LNCAP (cell line): ENCODE results near the gene PARP11.

Source experiments
- TF ChIP-seq, protein P1 (sequence below): fragments of 450-650 bp; IDR thresholded peaks from 2 replicates; pipeline ENCODE4 v1.5.1; 2017; ENCODE audit warnings: mild to moderate bottlenecking

The PARP11 gene

DNA sequence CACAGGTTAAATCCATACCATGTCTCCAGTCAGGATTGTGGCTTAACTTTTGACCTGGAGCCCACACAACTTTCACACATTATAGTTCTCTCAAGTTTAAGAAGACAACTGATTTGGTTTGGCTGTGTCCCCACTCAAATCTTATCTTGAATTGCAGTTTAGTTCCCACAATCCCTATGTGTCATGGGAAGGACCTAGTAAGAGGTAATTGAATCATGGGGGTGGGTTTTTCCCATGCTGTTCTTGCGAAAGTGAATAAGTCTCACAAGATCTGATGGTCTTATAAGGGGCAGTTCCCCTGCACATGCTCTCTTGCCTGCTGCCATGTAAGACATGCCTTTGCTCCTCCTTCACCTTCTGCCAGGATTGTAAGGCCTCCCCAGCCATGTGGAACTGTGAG lies 38.2 kb upstream of the PARP11 start:
- TF ChIP-seq, protein P1, sequence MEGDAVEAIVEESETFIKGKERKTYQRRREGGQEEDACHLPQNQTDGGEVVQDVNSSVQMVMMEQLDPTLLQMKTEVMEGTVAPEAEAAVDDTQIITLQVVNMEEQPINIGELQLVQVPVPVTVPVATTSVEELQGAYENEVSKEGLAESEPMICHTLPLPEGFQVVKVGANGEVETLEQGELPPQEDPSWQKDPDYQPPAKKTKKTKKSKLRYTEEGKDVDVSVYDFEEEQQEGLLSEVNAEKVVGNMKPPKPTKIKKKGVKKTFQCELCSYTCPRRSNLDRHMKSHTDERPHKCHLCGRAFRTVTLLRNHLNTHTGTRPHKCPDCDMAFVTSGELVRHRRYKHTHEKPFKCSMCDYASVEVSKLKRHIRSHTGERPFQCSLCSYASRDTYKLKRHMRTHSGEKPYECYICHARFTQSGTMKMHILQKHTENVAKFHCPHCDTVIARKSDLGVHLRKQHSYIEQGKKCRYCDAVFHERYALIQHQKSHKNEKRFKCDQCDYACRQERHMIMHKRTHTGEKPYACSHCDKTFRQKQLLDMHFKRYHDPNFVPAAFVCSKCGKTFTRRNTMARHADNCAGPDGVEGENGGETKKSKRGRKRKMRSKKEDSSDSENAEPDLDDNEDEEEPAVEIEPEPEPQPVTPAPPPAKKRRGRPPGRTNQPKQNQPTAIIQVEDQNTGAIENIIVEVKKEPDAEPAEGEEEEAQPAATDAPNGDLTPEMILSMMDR, result no peak

DNA sequence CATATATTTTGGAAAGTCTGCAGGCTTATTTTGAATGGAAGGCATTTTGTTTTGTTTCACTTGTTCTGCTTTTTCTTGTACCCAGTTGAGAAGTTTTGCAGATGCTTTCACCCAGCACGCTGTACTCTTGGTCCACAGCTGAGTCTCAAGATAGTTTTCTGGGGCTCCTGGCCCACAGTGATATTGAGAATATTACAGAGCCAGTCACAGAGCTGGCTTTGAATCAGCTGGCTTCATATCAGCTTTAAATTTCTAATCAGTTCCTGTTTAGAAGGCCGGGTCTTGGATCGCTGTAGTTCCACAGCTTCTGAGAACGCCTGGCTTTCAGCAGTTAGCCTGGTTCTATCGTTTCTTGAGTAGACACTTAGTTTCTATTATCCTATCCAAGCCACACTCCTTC lies 32.5 kb upstream of the PARP11 start:
- TF ChIP-seq, protein P1, result no peak

DNA sequence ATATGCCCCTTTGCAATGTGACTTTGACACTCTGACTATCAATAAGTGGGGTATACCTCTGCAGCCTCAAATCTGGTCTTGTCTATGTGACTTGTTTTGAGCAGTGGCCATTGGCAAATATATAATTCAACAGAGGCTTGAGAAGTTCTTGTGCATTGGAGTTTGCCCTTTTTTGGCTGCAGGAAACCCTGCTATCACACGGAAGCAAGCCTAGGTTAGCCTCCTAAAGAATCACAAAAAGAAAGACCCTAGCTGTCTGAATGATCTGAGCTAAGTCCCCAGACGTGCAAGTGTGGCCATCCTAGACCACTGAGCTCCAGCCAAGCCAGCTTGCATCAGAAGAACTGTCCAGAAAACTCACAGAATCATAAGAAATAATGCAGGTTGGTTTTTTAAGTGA lies 31.8 kb upstream of the PARP11 start:
- TF ChIP-seq, protein P1, result no peak

DNA sequence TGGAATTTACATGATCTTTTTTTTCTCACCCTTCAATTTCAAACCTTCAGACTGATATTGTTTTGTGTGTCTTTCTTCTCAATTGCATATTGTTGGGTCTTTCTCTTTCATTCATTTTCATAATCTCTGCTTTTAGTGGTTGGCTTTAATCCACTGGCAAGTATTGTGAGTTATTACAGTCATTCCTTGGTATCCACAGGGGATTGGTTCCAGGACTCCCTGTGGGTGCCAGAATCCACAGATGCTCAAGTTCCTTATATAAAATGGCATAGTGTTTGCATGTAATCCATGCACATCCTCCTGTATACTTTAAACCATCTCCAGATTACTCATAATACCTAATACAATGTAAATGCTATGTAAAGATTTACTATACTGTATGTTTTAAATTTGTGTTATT lies 29.7 kb upstream of the PARP11 start:
- TF ChIP-seq, protein P1, result no peak

DNA sequence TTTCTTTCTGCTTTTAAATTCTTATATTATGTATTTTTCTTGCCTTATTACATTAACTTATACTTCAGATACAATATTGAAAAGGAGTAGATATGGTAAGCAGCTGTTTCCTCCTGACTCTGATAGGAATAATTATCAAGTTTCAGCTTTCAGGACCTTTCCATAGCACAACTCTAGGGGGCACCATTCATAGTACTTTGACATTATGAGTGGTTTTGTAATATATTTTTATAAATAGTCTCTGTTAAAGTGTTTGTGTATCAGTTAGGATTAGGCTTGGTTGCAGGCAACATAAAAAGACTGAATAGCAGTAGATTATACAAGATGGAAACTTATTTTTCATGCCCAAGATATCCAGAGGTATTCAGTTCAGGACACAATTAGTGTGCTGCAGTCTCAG lies 27.9 kb upstream of the PARP11 start:
- TF ChIP-seq, protein P1, result no peak; the same call in 1 of the 2 replicates

DNA sequence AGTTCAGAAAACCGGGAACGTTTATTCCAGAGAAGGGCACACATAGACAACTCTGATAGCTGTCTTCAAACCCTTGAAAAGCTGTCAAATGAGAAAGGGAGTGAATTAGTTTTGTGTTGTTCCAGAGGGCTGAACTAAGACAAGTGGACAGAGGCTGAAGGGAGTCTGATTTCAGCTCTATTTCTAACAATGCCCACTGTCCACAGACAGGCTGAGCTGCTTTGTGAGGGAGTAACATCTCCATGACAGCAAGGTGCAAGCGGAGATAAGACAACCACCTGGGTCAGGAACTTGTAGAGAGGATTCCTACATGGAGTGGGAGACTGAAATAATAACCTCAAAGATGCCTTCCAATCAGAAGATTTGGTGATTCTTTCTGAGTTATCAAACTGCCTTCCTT lies 25.6 kb upstream of the PARP11 start:
- TF ChIP-seq, protein P1, result no peak

DNA sequence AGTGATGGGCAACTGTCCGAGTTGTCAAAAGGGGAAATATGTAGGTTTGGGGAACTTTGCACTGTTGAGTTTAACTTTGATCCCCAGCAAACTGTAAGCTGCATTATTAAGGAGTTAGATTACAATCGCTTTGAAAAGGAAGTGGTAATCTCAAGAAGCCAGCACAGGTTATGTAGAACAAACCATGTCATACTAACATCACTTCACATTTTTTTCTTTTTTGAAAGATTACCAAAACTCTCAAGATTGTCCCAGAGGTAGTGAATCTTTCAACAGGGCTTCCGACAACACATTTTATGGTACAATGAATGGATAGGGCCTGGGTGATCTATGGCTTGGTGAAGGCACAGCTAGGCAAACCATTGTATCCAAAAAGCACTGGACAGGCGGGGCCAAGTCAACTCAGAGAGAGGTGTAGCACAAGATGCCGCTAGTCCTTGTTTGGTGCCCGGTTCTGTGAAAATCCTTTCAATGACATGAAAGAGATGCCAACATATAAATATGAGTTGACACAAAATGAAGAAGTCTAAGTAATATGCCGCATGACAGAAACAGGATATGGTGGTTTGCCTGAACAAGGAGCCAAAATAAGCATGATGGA lies 24.3 kb upstream of the PARP11 start:
- TF ChIP-seq, protein P1, result no peak

DNA sequence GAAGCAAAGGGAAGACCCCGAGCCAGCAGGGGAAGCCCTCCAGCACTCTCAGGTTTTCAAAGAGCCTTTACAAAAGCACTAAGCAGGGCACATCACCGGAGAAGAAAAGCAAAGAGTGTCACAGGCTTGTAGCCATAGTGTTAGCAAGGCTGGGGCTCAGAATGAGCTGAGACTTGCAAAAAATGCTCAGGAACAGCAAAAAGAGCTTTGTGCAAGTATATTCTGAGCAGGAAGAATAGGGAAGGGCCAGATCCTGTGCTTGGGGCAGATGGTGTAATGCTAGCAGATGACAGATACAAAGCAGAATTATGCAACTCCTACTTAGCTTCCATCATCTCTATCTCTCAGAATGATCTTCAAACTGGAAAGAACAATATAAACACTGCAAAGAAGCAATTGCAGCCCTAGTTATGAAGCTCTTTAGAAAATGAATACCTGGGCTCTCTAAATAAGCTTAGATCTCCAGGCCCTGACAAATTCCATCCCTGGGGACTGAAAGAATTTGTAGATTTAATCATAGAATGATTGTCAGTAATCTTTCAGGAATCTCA lies 23.7 kb upstream of the PARP11 start:
- TF ChIP-seq, protein P1, result no peak
